CD4-positive, alpha-beta T cell (primary cell): ENCODE results near the gene NR3C1. TPM values are rescaled to one million over a fixed set of nuclear protein-coding genes. Genes with fewer than 3 reads are reported as not detected.
A peak's percentile ranks its signal among the peaks of the same experiment; 100 is the strongest.

ENCODE experiments used
- ATAC-seq: fragments of 200-7000 bp; cut with Tn5 transposase; one replicate; pipeline ENCODE4 v1.10.0; 2022; ENCODE audit warnings: mild to moderate bottlenecking; ENCODE audit not compliant: poor library complexity
- CTCF ChIA-PET: fragments of 350-600 bp; sonication (Branson Sonifier 250); formaldehyde crosslinking; loops from one replicate; lab custom pipeline; 2021; ENCODE audit warnings: antibody characterized with exemption, inconsistent platforms; lab: Charles Lee
- POLR2A ChIA-PET: fragments of 350-600 bp; sonication (Branson Sonifier 250); formaldehyde crosslinking; loops from one replicate; lab custom pipeline; 2021; ENCODE audit warnings: antibody characterized with exemption, inconsistent platforms; lab: Charles Lee
- DNase-seq, 14 experiments: peaks; one replicate each; pipeline ENCODE4 v3.0.0-alpha.2; 2013 to 2020; ENCODE audit warnings: mixed read lengths in 2 of 14
- H3K27ac ChIP-seq, 2 donors: one replicate each; pipeline versions ENCODE4 v1.5.1 to v1.7.0; 2013; ENCODE audit warnings: low read length in 2 of 2, low read depth in 1 of 2, mild to moderate bottlenecking in 1 of 2
- H3K27me3 ChIP-seq, 2 experiments: 1 replicate in 1 of 2; 2 replicates in 1 of 2; pipeline versions ENCODE4 v1.6.1 to v1.7.0; 2013; ENCODE audit warnings: low read length in 2 of 2, control low read depth in 1 of 2, mild to moderate bottlenecking in 1 of 2, moderate library complexity in 1 of 2; ENCODE audit not compliant: insufficient read depth in 2 of 2, control insufficient read depth in 1 of 2
- H3K36me3 ChIP-seq: one replicate; pipeline ENCODE4 v1.6.1; 2013; ENCODE audit warnings: low read length, control low read depth; ENCODE audit not compliant: insufficient read depth
- H3K4me1 ChIP-seq: one replicate; pipeline ENCODE4 v1.6.1; 2013; ENCODE audit warnings: low read length, control low read depth; ENCODE audit not compliant: insufficient read depth
- H3K4me3 ChIP-seq: one replicate; pipeline ENCODE4 v1.5.1; 2013; ENCODE audit warnings: mild to moderate bottlenecking, low read length, moderate library complexity
- H3K9me3 ChIP-seq, 2 experiments: 1 replicate in 1 of 2; 2 replicates in 1 of 2; pipeline versions ENCODE4 v1.6.1 to v1.7.0; 2013; ENCODE audit warnings: low read length in 2 of 2, mild to moderate bottlenecking in 2 of 2, control low read depth in 1 of 2, moderate library complexity in 1 of 2; ENCODE audit not compliant: control insufficient read depth in 1 of 2, insufficient read depth in 1 of 2
- H3K27ac Mint-ChIP-seq: one replicate; pipeline ENCODE4 v1.8.0; 2020; ENCODE audit warnings: mixed read lengths
- H3K27me3 Mint-ChIP-seq: one replicate; pipeline ENCODE4 v1.8.0; 2021; ENCODE audit warnings: mixed read lengths
- H3K36me3 Mint-ChIP-seq: one replicate; pipeline ENCODE4 v1.8.0; 2021; ENCODE audit warnings: low read depth, mixed read lengths
- H3K4me1 Mint-ChIP-seq: one replicate; pipeline ENCODE4 v1.8.0; 2021; ENCODE audit warnings: low read depth, mixed read lengths
- H3K4me3 Mint-ChIP-seq: one replicate; pipeline ENCODE4 v1.8.0; 2020; ENCODE audit warnings: mild to moderate bottlenecking, mixed read lengths
- H3K9me3 Mint-ChIP-seq: one replicate; pipeline ENCODE4 v1.8.0; 2020; ENCODE audit warnings: mixed read lengths
- intact Hi-C, 2 experiments: fragments of 100-400 bp; cut with DNase I in 1 of 2; cut with micrococcal nuclease in 1 of 2; formaldehyde crosslinking; loops; one replicate each; pipeline versions ENCODE4 v1.15.1 to v1.9.0; 2023 to 2025; cut with DNase I, micrococcal nuclease
- total RNA-seq, 174 experiments: library from RNA in 2 of 174; stranded (reverse) in 2 of 174; gene quantifications; one replicate each; pipeline ENCODE4 v1.2.3 and lab custom pipeline; 2021 to 2026
- TF ChIP-seq, protein P1 (sequence below): fragments of 200-600 bp; IDR thresholded peaks from one replicate; pipeline ENCODE4 v1.8.0; 2022; ENCODE audit warnings: antibody characterized with exemption, mild to moderate bottlenecking

The NR3C1 gene
- total RNA-seq, 2 experiments from 2014 or later, result 168 to 191 TPM

DNA sequence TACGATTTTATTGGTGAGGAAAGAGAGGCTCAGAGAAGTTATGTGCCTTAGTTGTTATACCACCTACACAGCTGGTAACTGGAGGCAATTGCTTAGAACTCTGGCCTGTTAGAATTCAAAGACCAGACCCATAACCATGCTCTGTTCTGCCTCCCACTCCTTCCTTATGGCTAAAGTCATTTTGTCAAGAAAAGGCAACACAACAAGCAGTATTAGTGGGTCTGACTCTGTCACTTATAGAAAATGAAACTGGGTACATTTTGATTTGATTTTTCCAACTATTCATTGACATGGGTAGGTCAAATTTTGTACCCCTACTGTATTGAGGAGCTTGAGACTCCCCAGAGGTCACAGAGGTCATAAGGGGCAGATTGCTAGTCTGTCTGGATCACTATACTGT is 44.5 kb upstream of the NR3C1 start:
- no peak overlapping the region for H3K4me3 ChIP-seq
- intact Hi-C loops, result no loop called here
- Mint-ChIP-seq H3K36me3 (no peaks in the 10 kb centered on the region), H3K4me1 (peaks cover 12% of the 10 kb centered on the region), H3K4me3 (no peak overlapping the region), H3K9me3 (no peaks in the 10 kb centered on the region), H3K27ac (no peak overlapping the region), H3K27me3 (no peaks in the 10 kb centered on the region)
- ChIA-PET CTCF (no interaction called here), POLR2A (no interaction called here)
- no peaks in the 10 kb centered on the region for H3K27me3 ChIP-seq
- no peaks in the 10 kb centered on the region for H3K36me3 ChIP-seq
- ATAC-seq (no peak), DNase-seq (no peak)
- peaks cover 0 to 3% of the 10 kb centered on the region in 2 experiments for H3K9me3 ChIP-seq
- TF ChIP-seq, protein P1, sequence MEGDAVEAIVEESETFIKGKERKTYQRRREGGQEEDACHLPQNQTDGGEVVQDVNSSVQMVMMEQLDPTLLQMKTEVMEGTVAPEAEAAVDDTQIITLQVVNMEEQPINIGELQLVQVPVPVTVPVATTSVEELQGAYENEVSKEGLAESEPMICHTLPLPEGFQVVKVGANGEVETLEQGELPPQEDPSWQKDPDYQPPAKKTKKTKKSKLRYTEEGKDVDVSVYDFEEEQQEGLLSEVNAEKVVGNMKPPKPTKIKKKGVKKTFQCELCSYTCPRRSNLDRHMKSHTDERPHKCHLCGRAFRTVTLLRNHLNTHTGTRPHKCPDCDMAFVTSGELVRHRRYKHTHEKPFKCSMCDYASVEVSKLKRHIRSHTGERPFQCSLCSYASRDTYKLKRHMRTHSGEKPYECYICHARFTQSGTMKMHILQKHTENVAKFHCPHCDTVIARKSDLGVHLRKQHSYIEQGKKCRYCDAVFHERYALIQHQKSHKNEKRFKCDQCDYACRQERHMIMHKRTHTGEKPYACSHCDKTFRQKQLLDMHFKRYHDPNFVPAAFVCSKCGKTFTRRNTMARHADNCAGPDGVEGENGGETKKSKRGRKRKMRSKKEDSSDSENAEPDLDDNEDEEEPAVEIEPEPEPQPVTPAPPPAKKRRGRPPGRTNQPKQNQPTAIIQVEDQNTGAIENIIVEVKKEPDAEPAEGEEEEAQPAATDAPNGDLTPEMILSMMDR, result no peak
- no peak overlapping the region for H3K27ac ChIP-seq
- H3K4me1 ChIP-seq, result no peaks in the 10 kb centered on the region

DNA sequence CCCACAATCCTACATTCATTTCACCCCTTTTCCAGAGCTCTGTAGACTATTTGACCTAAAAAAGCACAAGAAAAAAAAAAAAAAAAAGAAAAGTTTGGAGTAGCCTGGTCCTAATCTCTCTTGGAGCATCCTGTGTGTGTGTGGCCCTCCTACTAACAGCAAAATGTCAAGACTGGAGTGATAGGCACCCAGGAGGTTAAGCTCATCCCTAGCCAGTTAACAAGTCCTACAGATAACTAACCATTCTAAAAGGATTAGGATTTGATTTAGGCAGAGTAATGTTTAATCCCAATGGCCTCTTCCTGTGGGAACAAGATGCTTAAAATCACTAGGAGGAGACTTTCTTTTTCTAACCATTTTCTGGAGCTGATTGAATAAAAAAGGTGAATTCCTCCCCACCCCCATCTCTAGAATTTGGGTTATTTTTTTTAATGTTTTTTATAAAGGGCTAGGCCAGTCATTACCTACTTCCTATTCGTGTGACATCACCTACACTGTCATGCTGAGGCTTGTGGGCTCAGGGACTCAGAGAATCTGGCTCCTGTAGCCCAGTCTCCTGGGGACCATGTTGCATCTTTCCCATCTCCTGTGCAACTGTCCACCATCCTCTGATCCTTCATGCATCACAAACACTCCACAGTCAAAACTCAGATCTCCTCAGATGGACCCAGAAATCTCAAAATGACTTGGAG is 43.2 kb upstream of the NR3C1 start:
- H3K27ac Mint-ChIP-seq, result peak overlapping the region; percentile 18
- H3K4me3 Mint-ChIP-seq, result no peak overlapping the region
- Histone ChIP-seq H3K27ac (no peak overlapping the region), H3K36me3 (no peaks in the 10 kb centered on the region), H3K27me3 (no peaks in the 10 kb centered on the region), H3K4me3 (no peak overlapping the region), H3K9me3 (peaks cover 0 to 3% of the 10 kb centered on the region in 2 experiments), H3K4me1 (no peaks in the 10 kb centered on the region)
- intact Hi-C loops, result no loop called here
- CTCF ChIA-PET, result interaction anchor here (0.6 to 1.3 kb wide), 3 partner anchors 11 to 34 kb away, joined by 3 read pairs; no protein-coding TSS in a partner anchor
- H3K4me1 Mint-ChIP-seq, result peaks cover 12% of the 10 kb centered on the region
- H3K9me3 Mint-ChIP-seq, result no peaks in the 10 kb centered on the region
- DNase-seq, result peak in 3 of 14 experiments; percentile 19 to 45 (median 40)
- POLR2A ChIA-PET, result interaction anchor here (0.6 to 2.3 kb wide), 4 partner anchors 11 to 152 kb away, joined by 3 to 9 read pairs (median 4); no protein-coding TSS in a partner anchor
- no peaks in the 10 kb centered on the region for H3K27me3 Mint-ChIP-seq
- peak; percentile 71 for ATAC-seq
- no peaks in the 10 kb centered on the region for H3K36me3 Mint-ChIP-seq
- TF ChIP-seq, protein P1, result no peak

DNA sequence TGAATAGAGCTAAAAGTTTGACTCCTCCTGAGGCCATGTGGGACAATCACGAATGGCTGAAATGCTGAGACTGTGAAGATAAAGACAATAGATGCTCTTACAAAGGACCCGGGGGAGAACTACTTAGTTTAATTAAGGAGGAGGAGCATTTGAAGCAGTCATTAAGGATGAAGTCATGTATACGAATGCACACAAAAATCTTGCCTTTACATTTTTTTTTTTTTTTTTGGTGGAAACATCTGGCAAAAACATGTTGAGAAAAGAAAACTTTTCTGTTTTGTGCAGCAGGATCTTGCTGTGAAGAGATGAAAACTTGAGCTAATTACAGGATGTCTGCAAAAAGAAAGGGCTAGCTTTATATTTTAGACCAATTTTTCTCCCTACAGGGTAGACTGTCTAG is 42.3 kb upstream of the NR3C1 start:
- intact Hi-C loops, result no loop called here
- DNase-seq, result no peak
- Histone ChIP-seq H3K27me3 (no peaks in the 10 kb centered on the region), H3K27ac (no peak overlapping the region), H3K9me3 (peaks cover 0 to 3% of the 10 kb centered on the region in 2 experiments), H3K4me3 (no peak overlapping the region), H3K4me1 (no peaks in the 10 kb centered on the region), H3K36me3 (no peaks in the 10 kb centered on the region)
- Mint-ChIP-seq H3K4me1 (peaks cover 12% of the 10 kb centered on the region), H3K27ac (no peak overlapping the region), H3K4me3 (no peak overlapping the region), H3K9me3 (no peaks in the 10 kb centered on the region), H3K27me3 (no peaks in the 10 kb centered on the region), H3K36me3 (no peaks in the 10 kb centered on the region)
- TF ChIP-seq, protein P1, result no peak
- ChIA-PET POLR2A (interaction anchor here (0.6 to 2.3 kb wide), 3 partner anchors 41 to 153 kb away, joined by 3 to 9 read pairs (median 6); no protein-coding TSS in a partner anchor), CTCF (interaction anchor here (0.6 to 1.5 kb wide), 5 partner anchors 10 to 41 kb away, joined by 3 read pairs; no protein-coding TSS in a partner anchor)
- no peak for ATAC-seq
